Measurements from ENCODE around the gene TRPC4AP.
A peak's percentile ranks its signal among the peaks of the same experiment; 100 is the strongest.

Gene TRPC4AP

GRCh38 chr20:34956041-34956458 is 136.6 kb downstream of the TRPC4AP start:
- Mint-ChIP-seq H3K36me3 (ENCODE audit: low read depth) (no peaks in the 10 kb centered on the region), H3K4me3 (peak overlapping the region; percentile 97), H3K9me3 (no peaks in the 10 kb centered on the region), H3K27ac (peak overlapping the region; percentile 94), H3K4me1 (ENCODE audit: low read depth) (peaks cover 27% of the 10 kb centered on the region), H3K27me3 (no peaks in the 10 kb centered on the region)

DNA sequence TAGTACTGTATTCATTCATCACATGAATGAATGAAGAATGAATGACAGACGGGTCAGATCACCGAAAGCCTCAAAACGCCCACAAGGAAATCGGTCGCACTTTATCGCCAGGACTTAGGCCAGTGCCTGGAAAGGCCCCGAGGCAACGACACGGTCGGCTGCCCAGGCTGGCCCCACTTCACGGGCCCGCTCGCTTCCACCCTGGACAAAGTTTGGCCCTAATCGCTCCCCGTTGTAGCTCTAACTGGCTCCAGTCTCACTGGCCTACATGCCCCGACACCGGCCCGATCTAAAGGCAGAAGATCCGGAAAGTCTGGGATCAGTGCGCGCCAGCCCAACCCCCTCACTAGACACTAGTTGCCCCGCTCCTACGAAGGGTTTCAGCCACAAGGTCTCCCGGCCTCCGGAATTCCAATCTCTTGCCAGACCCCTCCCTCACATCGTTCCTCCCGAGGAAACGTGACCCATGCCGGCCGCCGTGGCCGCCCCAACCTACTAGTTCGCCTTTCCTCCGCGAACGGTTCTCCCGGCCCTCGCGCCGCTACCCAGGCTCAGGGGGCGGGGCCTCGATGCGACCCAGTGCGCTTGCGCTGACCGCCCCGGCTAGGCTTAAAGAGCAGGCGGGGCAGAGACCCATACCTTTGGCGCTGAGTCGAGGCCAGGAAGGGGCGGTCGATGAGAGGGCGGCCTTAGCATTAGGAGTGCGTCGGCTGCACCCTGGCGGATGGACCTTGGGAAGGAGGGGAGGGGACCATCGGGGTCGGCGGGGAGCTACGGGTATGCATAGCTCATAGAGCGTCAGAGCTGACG is 137.2 kb downstream of the TRPC4AP start, which contains the start of the genes GSS and MYH7B:
GSS (minus strand) TSS at position 576 of the 810 bp plus-strand sequence. CDS start 3,954 bp downstream, outside the sequence.
MYH7B (plus strand) TSS at position 638 of the 810 bp plus-strand sequence. CDS start 22,138 bp downstream, outside the sequence.
- Mint-ChIP-seq H3K27me3 (no peaks in the 10 kb centered on the region), H3K4me3 (peak within 1 kb of the TSS; percentile 97), H3K9me3 (no peaks in the 10 kb centered on the region), H3K27ac (peak within 1 kb of the TSS; percentile 94), H3K4me1 (ENCODE audit: low read depth) (peaks cover 21% of the 10 kb centered on the region), H3K36me3 (ENCODE audit: low read depth) (peaks cover under 1% of the 10 kb centered on the region)

DNA sequence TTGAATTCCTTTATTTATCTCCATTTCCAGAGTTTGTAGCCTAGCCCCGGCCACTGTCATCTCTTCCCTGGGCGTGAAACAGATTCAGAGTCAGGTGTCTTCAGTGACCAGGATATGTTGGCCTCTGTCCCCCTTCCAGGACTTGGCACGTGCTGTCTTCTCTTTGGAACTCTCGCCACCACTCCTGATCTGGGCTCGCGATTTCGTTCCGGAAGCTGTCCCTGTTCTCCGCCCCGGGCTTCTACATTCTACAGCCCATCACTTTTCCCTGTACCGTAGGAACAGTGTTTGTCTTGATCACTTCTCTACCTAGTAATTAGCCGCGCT is 137.7 kb downstream of the TRPC4AP start:
- Mint-ChIP-seq H3K4me3 (peak overlapping the region; percentile 97), H3K4me1 (ENCODE audit: low read depth) (peaks cover 21% of the 10 kb centered on the region), H3K9me3 (no peaks in the 10 kb centered on the region), H3K27me3 (no peaks in the 10 kb centered on the region), H3K27ac (peak overlapping the region; percentile 94), H3K36me3 (ENCODE audit: low read depth) (peaks cover 6% of the 10 kb centered on the region)

DNA sequence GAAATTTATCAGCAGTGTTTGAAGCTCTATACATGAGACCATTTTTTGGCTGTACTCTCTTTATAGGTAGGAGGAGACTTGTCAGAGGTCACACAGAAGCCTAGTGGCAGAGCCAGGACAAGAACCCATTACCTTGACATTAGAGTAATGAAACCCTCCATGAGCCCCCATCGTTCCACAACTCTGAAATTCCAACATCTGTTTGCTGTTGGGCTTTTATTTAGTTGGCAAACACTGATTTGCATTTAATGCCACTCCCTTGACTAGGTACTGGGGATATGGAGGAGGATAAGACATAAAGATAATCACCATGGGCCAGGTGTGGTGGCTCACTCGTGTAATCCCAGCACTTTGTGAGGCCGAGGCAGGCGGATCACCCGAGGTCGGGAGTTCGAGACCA is 138.6 kb downstream of the TRPC4AP start:
- no peak overlapping the region for H3K4me3 Mint-ChIP-seq
- H3K27me3 Mint-ChIP-seq: no peaks in the 10 kb centered on the region
- H3K4me1 Mint-ChIP-seq (ENCODE audit: low read depth): peaks cover 21% of the 10 kb centered on the region
- no peak overlapping the region for H3K27ac Mint-ChIP-seq
- peaks cover 13% of the 10 kb centered on the region for H3K36me3 Mint-ChIP-seq (ENCODE audit: low read depth)
- no peaks in the 10 kb centered on the region for H3K9me3 Mint-ChIP-seq

DNA sequence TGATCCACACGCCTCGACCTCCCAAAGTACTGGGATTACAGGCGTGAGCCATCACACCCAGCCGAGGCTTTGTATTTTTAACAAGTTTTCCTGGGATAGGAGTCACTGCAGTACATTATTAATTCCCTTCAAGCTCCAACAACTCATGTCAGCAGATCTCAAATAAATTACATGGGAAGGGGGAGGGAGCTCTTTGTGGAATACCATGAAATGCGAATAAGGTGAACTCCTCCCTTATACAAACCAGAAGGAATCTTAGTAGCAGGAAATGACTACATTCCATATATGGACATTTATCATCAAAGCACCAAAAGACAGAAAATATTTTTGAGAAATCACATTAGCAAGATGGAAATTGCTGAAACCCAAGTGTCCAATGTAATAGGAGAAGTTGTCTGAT is 139.9 kb downstream of the TRPC4AP start:
- H3K4me3 Mint-ChIP-seq: no peak overlapping the region
- peaks cover 21% of the 10 kb centered on the region for H3K4me1 Mint-ChIP-seq (ENCODE audit: low read depth)
- no peak overlapping the region for H3K27ac Mint-ChIP-seq

More for the DNA sequence above, 139.9 kb downstream of the TRPC4AP start:
- H3K27me3 Mint-ChIP-seq: no peaks in the 10 kb centered on the region
- peaks cover 16% of the 10 kb centered on the region for H3K36me3 Mint-ChIP-seq (ENCODE audit: low read depth)
- H3K9me3 Mint-ChIP-seq: no peaks in the 10 kb centered on the region

Measured in stimulated activated naive CD8-positive, alpha-beta T cell treated with anti-CD3 and anti-CD28 coated beads, Interleukin-15, Interleukin-2, amounts not matched to agents 100 ng/mL and 50 ng/mL, for 24 hours (primary cell).